Keratinocyte (primary cell): Measurements from ENCODE around the gene TSTD2. TPM values are rescaled to one million over a fixed set of nuclear protein-coding genes. Genes with fewer than 3 reads are reported as not detected.

Experiments used
- DNase-seq: peaks from one replicate; pipeline ENCODE4 v3.0.0-alpha.2; 2011; ENCODE audit warnings: low read depth, missing footprints, low spot score
- FAIRE-seq: peaks from 2 replicates; lab custom pipeline; 2011; peaks lifted over from hg19 to GRCh38; lab: Jason Lieb, UNC
- H2AFZ ChIP-seq: 2 replicates; pipeline ENCODE4 v1.6.0; 2012; ENCODE audit warnings: low read length, control low read depth, inconsistent platforms; ENCODE audit not compliant: control insufficient read depth
- H3K27ac ChIP-seq: 2 replicates; pipeline ENCODE4 v1.5.1; 2011; ENCODE audit warnings: low read length; ENCODE audit not compliant: control insufficient read depth, insufficient read depth
- H3K27me3 ChIP-seq: 3 replicates; pipeline ENCODE4 v1.6.0; 2011; ENCODE audit warnings: low read length; ENCODE audit not compliant: control insufficient read depth, insufficient read depth; ENCODE audit errors: extremely low read depth
- H3K36me3 ChIP-seq, 2 experiments: 2 replicates in 1 of 2; 3 replicates in 1 of 2; pipeline ENCODE4 v1.5.1; 2011; ENCODE audit warnings: low read length in 2 of 2, mild to moderate bottlenecking in 1 of 2; ENCODE audit not compliant: control insufficient read depth in 2 of 2, insufficient read depth in 2 of 2; ENCODE audit errors: extremely low read depth in 1 of 2
- H3K4me1 ChIP-seq: 3 replicates; pipeline ENCODE4 v1.5.1; 2011; ENCODE audit warnings: low read length; ENCODE audit not compliant: control insufficient read depth, insufficient read depth; ENCODE audit errors: extremely low read depth
- H3K4me2 ChIP-seq: 3 replicates; pipeline ENCODE4 v1.6.0; 2011; ENCODE audit warnings: low read depth, low read length; ENCODE audit not compliant: control insufficient read depth, insufficient read depth; ENCODE audit errors: extremely low read depth
- H3K4me3 ChIP-seq, 3 experiments: fragments of 200-600 bp in 1 of 3; sonication (generic) in 1 of 3; 2 replicates in 2 of 3; 3 replicates in 1 of 3; pipeline ENCODE4 v1.5.1; 2011 to 2016; ENCODE audit warnings: low read length in 3 of 3, mild to moderate bottlenecking in 3 of 3, control low read depth in 2 of 3, inconsistent platforms in 1 of 3, low read depth in 1 of 3, mixed read lengths in 1 of 3, mixed run types in 1 of 3, moderate library complexity in 1 of 3; ENCODE audit not compliant: control insufficient read depth in 2 of 3, insufficient read depth in 2 of 3; ENCODE audit errors: extremely low read depth in 1 of 3
- H3K79me2 ChIP-seq: 2 replicates; pipeline ENCODE4 v1.6.0; 2012; ENCODE audit warnings: low read length; ENCODE audit not compliant: control insufficient read depth, insufficient read depth
- H3K9ac ChIP-seq: 3 replicates; pipeline ENCODE4 v1.6.0; 2011; ENCODE audit warnings: low read length; ENCODE audit not compliant: control insufficient read depth, insufficient read depth; ENCODE audit errors: extremely low read depth
- H3K9me1 ChIP-seq: 3 replicates; pipeline ENCODE4 v1.6.0; 2011; ENCODE audit warnings: low read length; ENCODE audit not compliant: control insufficient read depth, insufficient read depth; ENCODE audit errors: extremely low read depth
- H3K9me3 ChIP-seq: 2 replicates; pipeline ENCODE4 v1.5.1; 2012; ENCODE audit warnings: low read depth, low read length; ENCODE audit not compliant: control insufficient read depth
- H4K20me1 ChIP-seq: 3 replicates; pipeline ENCODE4 v1.6.0; 2011; ENCODE audit warnings: low read length; ENCODE audit not compliant: control insufficient read depth, insufficient read depth; ENCODE audit errors: extremely low read depth
- CTCF ChIP-seq, 3 experiments: IDR thresholded peaks in 1 of 3; conservative IDR thresholded peaks in 1 of 3; optimal IDR thresholded peaks in 1 of 3; 2 replicates in 2 of 3; 3 replicates in 1 of 3; pipeline versions ENCODE3 to v1.5.1; 2011; ENCODE audit warnings: low read length in 3 of 3, mild to moderate bottlenecking in 3 of 3, moderate library complexity in 2 of 3, control low read depth in 1 of 3, inconsistent platforms in 1 of 3; ENCODE audit not compliant: insufficient read depth in 2 of 3; ENCODE audit errors: extremely low read depth in 1 of 3
- EZH2 ChIP-seq: IDR thresholded peaks from one replicate; pipeline ENCODE4 v1.6.1; 2012; ENCODE audit warnings: inconsistent platforms, mild to moderate bottlenecking, low read length, moderate library complexity
- dilution Hi-C: fragments of 300-500 bp; cut with MboI; formaldehyde crosslinking; loops from one replicate; pipeline ENCODE4 v1.7.0; 2020; ENCODE audit warnings: low sequenced_read_pairs; ENCODE audit not compliant: extremely low pct_ligation_motif_present
- polyA plus RNA-seq, 5 experiments: library from polyadenylated mRNA; depleted of rRNA in 3 of 5; stranded (reverse) in 3 of 5; stranded (forward) in 1 of 5; unstranded in 1 of 5; fragments of >200 nt; gene quantifications; 1 replicate in 1 of 5; 2 replicates in 3 of 5; 3 replicates in 1 of 5; pipeline versions ENCODE4 v1.2.1 to v1.2.3, GENCODE V29; 2011 to 2012; ENCODE audit warnings: missing spikeins in 2 of 5, low read depth in 1 of 5, low replicate concordance in 1 of 5

TSTD2 gene
- polyA plus RNA-seq, 1 donor (not counting 4 experiments of a cell fraction or from before 2014, with no cell fraction given): 17.2 TPM

DNA sequence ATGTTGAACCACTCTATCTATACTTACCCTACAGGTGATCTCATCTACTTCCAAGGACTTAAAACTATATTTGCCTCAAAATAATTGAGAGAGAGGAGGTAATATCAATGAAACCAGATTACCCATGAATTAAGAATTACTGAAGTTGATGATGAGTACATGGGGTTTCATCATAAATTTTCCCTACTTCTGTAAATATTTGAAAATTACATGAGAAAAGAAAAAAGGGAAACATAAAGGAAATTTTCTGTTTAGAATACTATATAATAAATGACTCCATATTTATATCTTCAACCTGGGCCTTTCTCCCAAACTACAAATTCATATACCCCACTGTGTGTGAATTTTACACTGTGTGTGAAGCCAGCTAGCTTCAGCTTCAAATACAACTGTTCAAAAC lies 2.6 kb downstream of the TSTD2 start:
- H3K9me3 ChIP-seq: no peaks in the 10 kb centered on the region
- H3K4me3 ChIP-seq: no peak overlapping the region
- no peak for FAIRE-seq
- no peak for DNase-seq
- H3K36me3 ChIP-seq: peaks cover 2% of the 10 kb centered on the region in 2 experiments
- no peaks in the 10 kb centered on the region for H3K27me3 ChIP-seq
- H4K20me1 ChIP-seq: peaks cover 3% of the 10 kb centered on the region
- H3K27ac ChIP-seq: no peak overlapping the region
- dilution Hi-C loops: no loop called here
- H3K9ac ChIP-seq: no peak overlapping the region
- H3K4me1 ChIP-seq: peaks cover 16% of the 10 kb centered on the region
- no peak overlapping the region for H3K4me2 ChIP-seq
- peaks cover 48% of the 10 kb centered on the region for H3K79me2 ChIP-seq
- peaks cover 2% of the 10 kb centered on the region for H3K9me1 ChIP-seq
- no peak overlapping the region for H2AFZ ChIP-seq
- TF ChIP-seq CTCF (optimal IDR thresholded peaks at IDR 0.05 in 1 of 3, IDR thresholded peaks at IDR 0.05 in 1 of 3, conservative IDR thresholded peaks at IDR 0.05 in 1 of 3; ENCODE audit: extremely low read depth in 1 of 3, insufficient read depth in 2 of 3, low read length in 3 of 3): no peak
- TF ChIP-seq EZH2: no peak

DNA sequence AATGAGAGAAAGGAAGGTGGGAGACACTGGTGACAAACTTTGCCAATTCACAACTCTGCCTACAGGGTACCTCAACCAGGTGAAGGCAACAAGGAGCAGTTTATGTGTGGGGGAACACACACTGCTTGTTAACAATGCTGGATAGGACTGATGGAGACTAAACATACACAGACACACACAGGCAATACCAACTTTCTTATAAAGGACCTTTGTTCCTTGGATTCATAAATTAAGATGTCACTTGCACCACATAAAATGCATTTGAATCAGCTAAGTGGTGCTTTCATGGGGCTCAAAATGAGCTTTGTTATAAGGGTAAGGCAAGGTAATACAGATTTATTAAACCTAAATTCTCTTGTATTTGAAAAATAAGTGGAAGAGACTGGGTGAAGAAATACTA lies 4.0 kb downstream of the TSTD2 start:
- Histone ChIP-seq H3K79me2 (peaks cover 34% of the 10 kb centered on the region), H2AFZ (no peak overlapping the region), H3K27ac (no peak overlapping the region), H3K4me3 (no peak overlapping the region), H3K9me3 (no peaks in the 10 kb centered on the region), H3K27me3 (no peaks in the 10 kb centered on the region), H3K9ac (no peak overlapping the region), H3K4me1 (peaks cover 8% of the 10 kb centered on the region), H4K20me1 (peaks cover 3% of the 10 kb centered on the region), H3K36me3 (peaks cover 4% of the 10 kb centered on the region in 2 experiments), H3K9me1 (peaks cover 2% of the 10 kb centered on the region), H3K4me2 (no peak overlapping the region)
- DNase-seq (no peak), FAIRE-seq (no peak)
- TF ChIP-seq CTCF (optimal IDR thresholded peaks at IDR 0.05 in 1 of 3, IDR thresholded peaks at IDR 0.05 in 1 of 3, conservative IDR thresholded peaks at IDR 0.05 in 1 of 3; ENCODE audit: extremely low read depth in 1 of 3, insufficient read depth in 2 of 3, low read length in 3 of 3): no peak
- no peak for TF ChIP-seq EZH2
- dilution Hi-C loops: no loop called here
